HepG2 (cell line): ENCODE measurements around the gene MRPL28. TPM values are rescaled to one million over a fixed set of nuclear protein-coding genes. Genes with fewer than 3 reads are reported as not detected.
A peak's percentile ranks its signal among the peaks of the same experiment; 100 is the strongest.

Experiments used
- AGO2 ChIP-seq: fragments of 200-400 bp; formaldehyde crosslinking; optimal IDR thresholded peaks from 2 replicates; pipeline ENCODE3; 2017; ENCODE audit warnings: mild to moderate bottlenecking, low read depth, low read length, moderate library complexity
- CREM ChIP-seq, 2 experiments: sonication (generic) in 1 of 2; formaldehyde crosslinking in 1 of 2; IDR thresholded peaks; 2 replicates each; pipeline versions ENCODE4 v1.4.0 to v1.6.1; 2016 to 2020; ENCODE audit warnings: antibody characterized with exemption in 1 of 2, mild to moderate bottlenecking in 1 of 2, missing genetic modification reagents in 1 of 2
- HNRNPH1 ChIP-seq: fragments of 200-400 bp; formaldehyde crosslinking; optimal IDR thresholded peaks from 2 replicates; pipeline ENCODE3; 2017; ENCODE audit warnings: mild to moderate bottlenecking, low read depth, low read length
- KAT8 ChIP-seq: IDR thresholded peaks from 2 replicates; pipeline ENCODE4 v1.6.1; 2016; ENCODE audit warnings: missing genetic modification reagents, missing compliant biosample characterization
- MIER3 ChIP-seq: IDR thresholded peaks from 2 replicates; pipeline ENCODE4 v1.6.1; 2016; ENCODE audit warnings: missing compliant biosample characterization, borderline replicate concordance
- MLLT10 ChIP-seq: sonication (generic); formaldehyde crosslinking; IDR thresholded peaks from 2 replicates; pipeline ENCODE4 v1.4.0; 2020; ENCODE audit warnings: missing genetic modification reagents
- MTA3 ChIP-seq: sonication (generic); formaldehyde crosslinking; IDR thresholded peaks from 2 replicates; pipeline ENCODE4 v1.4.0; 2020; ENCODE audit warnings: missing genetic modification reagents
- NR2F1 ChIP-seq, 2 experiments: fragments of 450-650 bp in 1 of 2; formaldehyde crosslinking in 1 of 2; IDR thresholded peaks; 2 replicates each; pipeline versions ENCODE4 v1.5.0 to v1.6.1; 2016 to 2020; ENCODE audit warnings: mild to moderate bottlenecking in 1 of 2, missing compliant biosample characterization in 1 of 2, missing genetic modification reagents in 1 of 2, moderate library complexity in 1 of 2
- PAWR ChIP-seq: sonication (generic); formaldehyde crosslinking; IDR thresholded peaks from 2 replicates; pipeline ENCODE4 v1.4.0; 2020; ENCODE audit warnings: missing genetic modification reagents, mild to moderate bottlenecking, borderline replicate concordance
- SIX4 ChIP-seq: sonication (generic); formaldehyde crosslinking; IDR thresholded peaks from 2 replicates; pipeline ENCODE4 v1.4.0; 2020; ENCODE audit warnings: missing genetic modification reagents
- XRCC5 ChIP-seq: fragments of 200-400 bp; formaldehyde crosslinking; optimal IDR thresholded peaks from 2 replicates; pipeline ENCODE3; 2017; ENCODE audit warnings: mild to moderate bottlenecking, low read length
- ZNF510 ChIP-seq: sonication (generic); formaldehyde crosslinking; IDR thresholded peaks from 2 replicates; pipeline ENCODE4 v1.4.0; 2020; ENCODE audit warnings: low read depth, mild to moderate bottlenecking, missing genetic modification reagents
- ZNF839 ChIP-seq: sonication (generic); formaldehyde crosslinking; IDR thresholded peaks from 2 replicates; pipeline ENCODE4 v1.4.0; 2020; ENCODE audit warnings: missing genetic modification reagents, mild to moderate bottlenecking, borderline replicate concordance
- polyA plus RNA-seq, 8 experiments: library from polyadenylated mRNA; depleted of rRNA in 3 of 8; stranded (reverse) in 7 of 8; unstranded in 1 of 8; fragments of >200 nt; fragmentation: Illumina TruSeq in 4 of 8; extraction: Trizol in 4 of 8; gene quantifications; 2 replicates each; pipeline versions ENCODE4 v1.2.1 to v1.2.3, GENCODE V29; 2011 to 2016; ENCODE audit warnings: low read depth in 4 of 8, missing spikeins in 1 of 8, mixed read lengths in 1 of 8; ENCODE audit not compliant: insufficient read depth in 1 of 8
- total RNA-seq, 5 experiments: library from RNA; depleted of rRNA; stranded (reverse); fragments of >200 nt; fragmentation: Illumina TruSeq; extraction: Trizol; gene quantifications; 2 replicates each; pipeline ENCODE4 v1.2.3, GENCODE V29; 2016; ENCODE audit warnings: low read depth in 1 of 5
- TF ChIP-seq, protein P1 (sequence below): sonication (generic); formaldehyde crosslinking; IDR thresholded peaks from 2 replicates; pipeline ENCODE4 v1.5.1; 2020; ENCODE audit warnings: mild to moderate bottlenecking, missing genetic modification reagents, borderline replicate concordance
- TF ChIP-seq, protein P2 (sequence below): IDR thresholded peaks from 2 replicates; pipeline ENCODE4 v1.6.1; 2016; ENCODE audit warnings: missing biosample characterization, missing genetic modification reagents, low read depth
- TF ChIP-seq, protein P3 (sequence below): sonication (generic); formaldehyde crosslinking; IDR thresholded peaks from 2 replicates; pipeline ENCODE4 v1.8.1; 2023; ENCODE audit warnings: mild to moderate bottlenecking, missing genetic modification reagents
- TF ChIP-seq, protein P4 (sequence below): sonication (generic); formaldehyde crosslinking; conservative IDR thresholded peaks from 2 replicates; pipeline ENCODE4 v1.4.0; 2020; ENCODE audit warnings: missing genetic modification reagents

The MRPL28 gene
- total and polyA plus RNA-seq, 2 of the 13 experiments (the other 11 are each of a cell fraction or from before 2014, with no cell fraction given): 114 to 135 TPM

DNA sequence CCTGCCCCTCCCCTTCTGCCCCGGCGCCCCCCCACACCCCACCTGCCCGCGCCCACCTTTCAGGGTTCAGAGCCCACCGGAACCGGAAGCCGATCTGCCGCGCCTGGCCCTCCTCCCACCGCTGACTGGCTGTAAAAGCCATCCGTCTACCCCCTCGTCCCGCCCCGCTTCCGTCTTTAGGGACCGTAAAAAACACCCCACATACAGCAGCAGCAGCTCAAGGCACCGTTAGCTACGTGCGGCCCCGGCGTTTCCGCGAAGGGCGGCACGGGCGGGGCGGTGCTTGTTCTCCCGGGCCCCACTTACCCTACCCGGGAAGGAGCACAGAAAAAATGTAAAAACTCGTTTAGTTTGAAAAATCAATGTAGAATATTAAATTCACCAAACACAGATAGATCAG, at the start of gene MRPL28 (continued):
- TF ChIP-seq MTA3 (CRISPR knock-in tag) (no peak), MLLT10 (no peak), ZNF839 (no peak), XRCC5 (peak; percentile 88), ZNF510 (CRISPR knock-in tag) (no peak), MIER3 (no peak), SIX4 (CRISPR knock-in tag) (no peak), PAWR (CRISPR knock-in tag) (no peak), CREM (IDR thresholded peaks at IDR 0.05) (peak; percentile 32; the same call in 1 of the 2 replicates), CREM (CRISPR knock-in tag; IDR thresholded peaks at IDR 0.05) (no peak), NR2F1 (CRISPR knock-in tag; IDR thresholded peaks at IDR 0.05) (no peak), HNRNPH1 (no peak), AGO2 (peak; percentile 74), KAT8 (CRISPR knock-in tag) (peak; percentile 66)
- TF ChIP-seq, protein P1, sequence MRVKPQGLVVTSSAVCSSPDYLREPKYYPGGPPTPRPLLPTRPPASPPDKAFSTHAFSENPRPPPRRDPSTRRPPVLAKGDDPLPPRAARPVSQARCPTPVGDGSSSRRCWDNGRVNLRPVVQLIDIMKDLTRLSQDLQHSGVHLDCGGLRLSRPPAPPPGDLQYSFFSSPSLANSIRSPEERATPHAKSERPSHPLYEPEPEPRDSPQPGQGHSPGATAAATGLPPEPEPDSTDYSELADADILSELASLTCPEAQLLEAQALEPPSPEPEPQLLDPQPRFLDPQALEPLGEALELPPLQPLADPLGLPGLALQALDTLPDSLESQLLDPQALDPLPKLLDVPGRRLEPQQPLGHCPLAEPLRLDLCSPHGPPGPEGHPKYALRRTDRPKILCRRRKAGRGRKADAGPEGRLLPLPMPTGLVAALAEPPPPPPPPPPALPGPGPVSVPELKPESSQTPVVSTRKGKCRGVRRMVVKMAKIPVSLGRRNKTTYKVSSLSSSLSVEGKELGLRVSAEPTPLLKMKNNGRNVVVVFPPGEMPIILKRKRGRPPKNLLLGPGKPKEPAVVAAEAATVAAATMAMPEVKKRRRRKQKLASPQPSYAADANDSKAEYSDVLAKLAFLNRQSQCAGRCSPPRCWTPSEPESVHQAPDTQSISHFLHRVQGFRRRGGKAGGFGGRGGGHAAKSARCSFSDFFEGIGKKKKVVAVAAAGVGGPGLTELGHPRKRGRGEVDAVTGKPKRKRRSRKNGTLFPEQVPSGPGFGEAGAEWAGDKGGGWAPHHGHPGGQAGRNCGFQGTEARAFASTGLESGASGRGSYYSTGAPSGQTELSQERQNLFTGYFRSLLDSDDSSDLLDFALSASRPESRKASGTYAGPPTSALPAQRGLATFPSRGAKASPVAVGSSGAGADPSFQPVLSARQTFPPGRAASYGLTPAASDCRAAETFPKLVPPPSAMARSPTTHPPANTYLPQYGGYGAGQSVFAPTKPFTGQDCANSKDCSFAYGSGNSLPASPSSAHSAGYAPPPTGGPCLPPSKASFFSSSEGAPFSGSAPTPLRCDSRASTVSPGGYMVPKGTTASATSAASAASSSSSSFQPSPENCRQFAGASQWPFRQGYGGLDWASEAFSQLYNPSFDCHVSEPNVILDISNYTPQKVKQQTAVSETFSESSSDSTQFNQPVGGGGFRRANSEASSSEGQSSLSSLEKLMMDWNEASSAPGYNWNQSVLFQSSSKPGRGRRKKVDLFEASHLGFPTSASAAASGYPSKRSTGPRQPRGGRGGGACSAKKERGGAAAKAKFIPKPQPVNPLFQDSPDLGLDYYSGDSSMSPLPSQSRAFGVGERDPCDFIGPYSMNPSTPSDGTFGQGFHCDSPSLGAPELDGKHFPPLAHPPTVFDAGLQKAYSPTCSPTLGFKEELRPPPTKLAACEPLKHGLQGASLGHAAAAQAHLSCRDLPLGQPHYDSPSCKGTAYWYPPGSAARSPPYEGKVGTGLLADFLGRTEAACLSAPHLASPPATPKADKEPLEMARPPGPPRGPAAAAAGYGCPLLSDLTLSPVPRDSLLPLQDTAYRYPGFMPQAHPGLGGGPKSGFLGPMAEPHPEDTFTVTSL (CRISPR knock-in tag): no peak
- TF ChIP-seq, protein P2, sequence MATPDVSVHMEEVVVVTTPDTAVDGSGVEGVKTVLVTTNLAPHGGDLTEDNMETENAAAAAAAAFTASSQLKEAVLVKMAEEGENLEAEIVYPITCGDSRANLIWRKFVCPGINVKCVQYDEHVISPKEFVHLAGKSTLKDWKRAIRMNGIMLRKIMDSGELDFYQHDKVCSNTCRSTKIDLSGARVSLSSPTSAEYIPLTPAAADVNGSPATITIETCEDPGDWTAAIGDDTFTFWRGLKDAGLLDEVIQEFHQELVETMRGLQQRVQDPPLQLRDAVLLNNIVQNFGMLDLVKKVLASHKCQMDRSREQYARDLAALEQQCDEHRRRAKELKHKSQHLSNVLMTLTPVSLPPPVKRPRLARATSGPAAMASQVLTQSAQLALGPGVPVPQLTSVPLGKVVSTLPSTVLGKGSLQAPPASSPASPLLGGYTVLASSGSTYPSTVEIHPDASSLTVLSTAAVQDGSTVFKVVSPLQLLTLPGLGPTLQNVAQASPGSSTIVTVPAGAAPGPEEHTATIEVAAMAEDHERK (CRISPR knock-in tag): no peak
- TF ChIP-seq, protein P3, sequence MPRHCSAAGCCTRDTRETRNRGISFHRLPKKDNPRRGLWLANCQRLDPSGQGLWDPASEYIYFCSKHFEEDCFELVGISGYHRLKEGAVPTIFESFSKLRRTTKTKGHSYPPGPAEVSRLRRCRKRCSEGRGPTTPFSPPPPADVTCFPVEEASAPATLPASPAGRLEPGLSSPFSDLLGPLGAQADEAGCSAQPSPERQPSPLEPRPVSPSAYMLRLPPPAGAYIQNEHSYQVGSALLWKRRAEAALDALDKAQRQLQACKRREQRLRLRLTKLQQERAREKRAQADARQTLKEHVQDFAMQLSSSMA: no peak
- TF ChIP-seq, protein P4, sequence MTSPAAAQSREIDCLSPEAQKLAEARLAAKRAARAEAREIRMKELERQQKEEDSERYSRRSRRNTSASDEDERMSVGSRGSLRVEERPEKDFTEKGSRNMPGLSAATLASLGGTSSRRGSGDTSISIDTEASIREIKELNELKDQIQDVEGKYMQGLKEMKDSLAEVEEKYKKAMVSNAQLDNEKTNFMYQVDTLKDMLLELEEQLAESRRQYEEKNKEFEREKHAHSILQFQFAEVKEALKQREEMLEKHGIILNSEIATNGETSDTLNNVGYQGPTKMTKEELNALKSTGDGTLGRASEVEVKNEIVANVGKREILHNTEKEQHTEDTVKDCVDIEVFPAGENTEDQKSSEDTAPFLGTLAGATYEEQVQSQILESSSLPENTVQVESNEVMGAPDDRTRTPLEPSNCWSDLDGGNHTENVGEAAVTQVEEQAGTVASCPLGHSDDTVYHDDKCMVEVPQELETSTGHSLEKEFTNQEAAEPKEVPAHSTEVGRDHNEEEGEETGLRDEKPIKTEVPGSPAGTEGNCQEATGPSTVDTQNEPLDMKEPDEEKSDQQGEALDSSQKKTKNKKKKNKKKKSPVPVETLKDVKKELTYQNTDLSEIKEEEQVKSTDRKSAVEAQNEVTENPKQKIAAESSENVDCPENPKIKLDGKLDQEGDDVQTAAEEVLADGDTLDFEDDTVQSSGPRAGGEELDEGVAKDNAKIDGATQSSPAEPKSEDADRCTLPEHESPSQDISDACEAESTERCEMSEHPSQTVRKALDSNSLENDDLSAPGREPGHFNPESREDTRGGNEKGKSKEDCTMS (CRISPR knock-in tag): no peak
